GM19240 (cell line): ENCODE measurements around the gene VPS11.
"Not testable (repeated sequence)": the region's sequence is repeated elsewhere in the genome, so short reads cannot be mapped to it uniquely, and the experiment has no call there.

Experiments
- DNase-seq: peaks from one replicate; pipeline ENCODE4 v3.0.0; 2011; ENCODE audit warnings: low spot score; ENCODE audit not compliant: insufficient read length

The VPS11 gene

GRCh38 chr11:119034813-119035212, 32.8 kb upstream of the VPS11 start:
- no peak for DNase-seq

GRCh38 chr11:119038884-119039283, 28.7 kb upstream of the VPS11 start:
- DNase-seq: no peak

- not testable (repeated sequence) for DNase-seq
Measured at GRCh38 chr11:119039471-119039870, 28.1 kb upstream of the VPS11 start.

- no peak for DNase-seq
Measured at GRCh38 chr11:119041821-119042514, 25.6 kb upstream of the VPS11 start.

GRCh38 chr11:119042927-119043326, 24.7 kb upstream of the VPS11 start:
- no peak for DNase-seq

- no peak for DNase-seq
Measured at GRCh38 chr11:119044708-119045107, 22.9 kb upstream of the VPS11 start.

GRCh38 chr11:119046489-119046888, 21.1 kb upstream of the VPS11 start:
- DNase-seq: no peak

GRCh38 chr11:119047205-119047604, 20.4 kb upstream of the VPS11 start:
- no peak for DNase-seq

- no peak for DNase-seq
Measured at GRCh38 chr11:119048644-119049043, 19.0 kb upstream of the VPS11 start.

- DNase-seq: no peak
Measured at GRCh38 chr11:119049081-119049480, 18.5 kb upstream of the VPS11 start.

- no peak for DNase-seq
Measured at GRCh38 chr11:119051440-119052162, 16.0 kb upstream of the VPS11 start.

GRCh38 chr11:119052163-119052814, 15.3 kb upstream of the VPS11 start:
- no peak for DNase-seq

- DNase-seq: no peak
Measured at GRCh38 chr11:119054418-119054817, 13.2 kb upstream of the VPS11 start.

GRCh38 chr11:119055901-119056300, 11.7 kb upstream of the VPS11 start:
- DNase-seq: no peak

GRCh38 chr11:119056421-119056999, 11.1 kb upstream of the VPS11 start:
- DNase-seq: peak; percentile 35

GRCh38 chr11:119057000-119057769, 10.4 kb upstream of the VPS11 start, which contains the start of gene HYOU1:
Gene HYOU1, minus strand, starts transcription at chr11:119057205. Its CDS starts 1,045 bp downstream, at chr11:119056160.
- peak; percentile 99 for DNase-seq

- not testable (repeated sequence) for DNase-seq
Measured at GRCh38 chr11:119059128-119059527, 8.5 kb upstream of the VPS11 start.

- no peak for DNase-seq
Measured at GRCh38 chr11:119061256-119061655, 6.4 kb upstream of the VPS11 start.

GRCh38 chr11:119062779-119063178, 4.8 kb upstream of the VPS11 start:
- no peak for DNase-seq

- DNase-seq: peak; percentile 51
Measured at GRCh38 chr11:119065369-119065768, 2.2 kb upstream of the VPS11 start.

- DNase-seq: no peak
Measured at GRCh38 chr11:119077839-119078238, 10.2 kb downstream of the VPS11 start.
